H1 (cell line): ENCODE data around the gene OBI1. TPM values are rescaled to one million over a fixed set of nuclear protein-coding genes. Genes with fewer than 3 reads are reported as not detected.

Source experiments
- CTCF ChIA-PET: fragments of 300-600 bp; sonication (Branson Sonifier 250); formaldehyde crosslinking; loops from one replicate; lab custom pipeline; 2021; ENCODE audit not compliant: partially characterized antibody; lab: Charles Lee
- POLR2A ChIA-PET: fragments of 300-600 bp; sonication (Branson Sonifier 250); formaldehyde crosslinking; loops from one replicate; lab custom pipeline; 2021; ENCODE audit warnings: inconsistent platforms; ENCODE audit not compliant: partially characterized antibody; lab: Charles Lee
- DNase-seq, 2 experiments: peaks; one replicate each; pipeline versions ENCODE4 v3.0.0 to v3.0.0-alpha.2; 2010 to 2022; ENCODE audit warnings: low spot score in 2 of 2, low read depth in 1 of 2, mixed read lengths in 1 of 2
- FAIRE-seq: peaks from 2 replicates; lab custom pipeline; 2011; peaks lifted over from hg19 to GRCh38; lab: Jason Lieb, UNC
- H2AFZ ChIP-seq: 2 replicates; pipeline ENCODE4 v1.8.1; 2012; ENCODE audit warnings: low read length, inconsistent platforms
- H2AK5ac ChIP-seq: 2 replicates; pipeline ENCODE4 v1.6.1; 2013; ENCODE audit warnings: low read depth, low read length
- H2BK120ac ChIP-seq: replicated peaks from 2 replicates; pipeline ENCODE3; 2013; ENCODE audit warnings: low read depth, low read length, inconsistent platforms
- H2BK12ac ChIP-seq: 2 replicates; pipeline ENCODE4 v1.6.1; 2013; ENCODE audit warnings: low read depth, low read length
- H2BK15ac ChIP-seq: 2 replicates; pipeline ENCODE4 v1.6.1; 2013; ENCODE audit warnings: low read length
- H2BK20ac ChIP-seq: 2 replicates; pipeline ENCODE4 v1.6.1; 2013; ENCODE audit warnings: low read length
- H2BK5ac ChIP-seq: 2 replicates; pipeline ENCODE4 v1.6.1; 2013; ENCODE audit warnings: low read depth, low read length
- H3K14ac ChIP-seq: 2 replicates; pipeline ENCODE4 v1.6.1; 2013; ENCODE audit warnings: inconsistent platforms; ENCODE audit not compliant: insufficient read length
- H3K18ac ChIP-seq: 2 replicates; pipeline ENCODE4 v1.6.1; 2013; ENCODE audit warnings: low read length; ENCODE audit errors: extremely low read depth
- H3K23ac ChIP-seq: 2 replicates; pipeline ENCODE4 v1.6.1; 2013; ENCODE audit warnings: inconsistent platforms; ENCODE audit not compliant: insufficient read length
- H3K23me2 ChIP-seq: 2 replicates; pipeline ENCODE4 v1.6.1; 2013; ENCODE audit warnings: low read depth, low read length
- H3K27ac ChIP-seq: 2 replicates; pipeline ENCODE4 v1.6.1; 2011; ENCODE audit warnings: low read depth, low read length, inconsistent platforms
- H3K27me3 ChIP-seq, 4 experiments: replicated peaks in 1 of 4; 1 replicate in 1 of 4; 2 replicates in 3 of 4; pipeline versions ENCODE4 v1.6.1 to v1.8.1; 2011 to 2013; ENCODE audit warnings: low read length in 3 of 4, mild to moderate bottlenecking in 3 of 4, inconsistent platforms in 2 of 4, mixed read lengths in 2 of 4, moderate library complexity in 1 of 4; ENCODE audit not compliant: control insufficient read depth in 3 of 4, insufficient read depth in 3 of 4; ENCODE audit errors: extremely low read depth in 1 of 4
- H3K36me3 ChIP-seq, 4 experiments: 2 replicates each; pipeline versions ENCODE4 v1.6.1 to v1.8.1; 2011 to 2013; ENCODE audit warnings: mild to moderate bottlenecking in 4 of 4, low read length in 3 of 4, moderate library complexity in 2 of 4, control low read depth in 1 of 4, inconsistent platforms in 1 of 4; ENCODE audit not compliant: insufficient read depth in 4 of 4, control insufficient read depth in 2 of 4
- H3K4ac ChIP-seq: replicated peaks from 2 replicates; pipeline ENCODE3; 2013; ENCODE audit warnings: low read length, low read depth, mixed read lengths, inconsistent platforms; ENCODE audit not compliant: insufficient read length
- H3K4me1 ChIP-seq, 4 experiments: replicated peaks in 1 of 4; 1 replicate in 1 of 4; 2 replicates in 3 of 4; pipeline versions ENCODE4 v1.6.1 to v1.8.1; 2011 to 2013; ENCODE audit warnings: low read length in 3 of 4, inconsistent platforms in 2 of 4, mixed read lengths in 1 of 4; ENCODE audit not compliant: insufficient read depth in 4 of 4, control insufficient read depth in 3 of 4
- H3K4me2 ChIP-seq, 2 experiments: 2 replicates each; pipeline versions ENCODE4 v1.6.1 to v1.8.1; 2011 to 2013; ENCODE audit warnings: low read depth in 2 of 2, low read length in 2 of 2, control low read depth in 1 of 2, inconsistent platforms in 1 of 2, mild to moderate bottlenecking in 1 of 2; ENCODE audit not compliant: insufficient read depth in 1 of 2
- H3K4me3 ChIP-seq, 4 experiments: fragments of 200-600, 300-600 bp in 1 of 4; sonication (generic), shearing (Covaris generic), sonication (Bioruptor Twin) in 1 of 4; 2 replicates each; pipeline versions ENCODE4 v1.5.1 to v1.8.1; 2011 to 2016; ENCODE audit warnings: low read length in 4 of 4, low read depth in 3 of 4, control low read depth in 2 of 4, inconsistent platforms in 2 of 4, mild to moderate bottlenecking in 2 of 4, mixed read lengths in 1 of 4, moderate library complexity in 1 of 4; ENCODE audit not compliant: insufficient read depth in 2 of 4; ENCODE audit errors: extremely low read depth in 1 of 4
- H3K56ac ChIP-seq: replicated peaks from 2 replicates; pipeline ENCODE3; 2013; ENCODE audit warnings: low read depth, mild to moderate bottlenecking, mixed read lengths, low read length, inconsistent platforms; ENCODE audit not compliant: insufficient read length
- H3K79me1 ChIP-seq: 2 replicates; pipeline ENCODE4 v1.6.1; 2013; ENCODE audit warnings: low read depth, low read length, control low read depth
- H3K79me2 ChIP-seq, 2 experiments: 2 replicates each; pipeline versions ENCODE4 v1.6.1 to v1.8.1; 2012 to 2013; ENCODE audit warnings: low read length in 2 of 2, mild to moderate bottlenecking in 2 of 2, inconsistent platforms in 1 of 2; ENCODE audit not compliant: insufficient read depth in 2 of 2, control insufficient read depth in 1 of 2
- H3K9ac ChIP-seq, 4 experiments: replicated peaks in 1 of 4; 1 replicate in 1 of 4; 2 replicates in 3 of 4; pipeline versions ENCODE4 v1.6.1 to v1.8.1; 2011 to 2013; ENCODE audit warnings: low read depth in 3 of 4, low read length in 3 of 4, control low read depth in 2 of 4, mild to moderate bottlenecking in 2 of 4, moderate library complexity in 2 of 4, inconsistent platforms in 1 of 4; ENCODE audit errors: extremely low read depth in 1 of 4
- H3K9me3 ChIP-seq, 2 experiments: 2 replicates each; pipeline versions ENCODE4 v1.6.1 to v1.8.1; 2012 to 2013; ENCODE audit warnings: mild to moderate bottlenecking in 2 of 2, moderate library complexity in 2 of 2, control low read depth in 1 of 2, inconsistent platforms in 1 of 2, low read depth in 1 of 2, low read length in 1 of 2, mixed read lengths in 1 of 2; ENCODE audit not compliant: insufficient read depth in 2 of 2
- H4K20me1 ChIP-seq, 2 experiments: replicated peaks in 1 of 2; 2 replicates each; pipeline versions ENCODE3 to v1.8.1; 2011 to 2013; ENCODE audit warnings: inconsistent platforms in 2 of 2, low read length in 2 of 2, mild to moderate bottlenecking in 1 of 2; ENCODE audit not compliant: insufficient read depth in 2 of 2, control insufficient read depth in 1 of 2
- H4K5ac ChIP-seq: 2 replicates; pipeline ENCODE4 v1.6.1; 2013; ENCODE audit warnings: low read length, low read depth, mixed read lengths, inconsistent platforms; ENCODE audit not compliant: insufficient read length
- H4K8ac ChIP-seq: 2 replicates; pipeline ENCODE4 v1.8.0; 2013; ENCODE audit warnings: mild to moderate bottlenecking, moderate library complexity, low read length, inconsistent platforms; ENCODE audit not compliant: insufficient read depth; ENCODE audit errors: extremely low read depth
- H4K91ac ChIP-seq: replicated peaks from 2 replicates; pipeline ENCODE3; 2013; ENCODE audit warnings: low read length, mixed read lengths, inconsistent platforms; ENCODE audit not compliant: insufficient read length
- CHD1 ChIP-seq: IDR thresholded peaks from 2 replicates; pipeline ENCODE4 v1.6.1; 2012; ENCODE audit warnings: low read depth, low read length, improper control_type of control experiment
- CTCF ChIP-seq, 3 experiments: IDR thresholded peaks; 1 replicate in 2 of 3; 2 replicates in 1 of 3; pipeline versions ENCODE4 v1.5.1 to v1.6.1; 2011; ENCODE audit warnings: low read length in 3 of 3, mild to moderate bottlenecking in 3 of 3, inconsistent platforms in 2 of 3, low read depth in 1 of 3, moderate library complexity in 1 of 3; ENCODE audit not compliant: insufficient read depth in 1 of 3; ENCODE audit errors: control extremely low read depth in 1 of 3
- EGR1 ChIP-seq: IDR thresholded peaks from 2 replicates; pipeline ENCODE4 v1.6.1; 2011; ENCODE audit warnings: low read depth, low read length, borderline replicate concordance
- EP300 ChIP-seq, 2 experiments: IDR thresholded peaks; 1 replicate in 1 of 2; 2 replicates in 1 of 2; pipeline ENCODE4 v1.6.1; 2011 to 2012; ENCODE audit warnings: low read depth in 2 of 2, low read length in 2 of 2, mild to moderate bottlenecking in 2 of 2, borderline replicate concordance in 1 of 2, inconsistent platforms in 1 of 2, moderate library complexity in 1 of 2
- EZH2 ChIP-seq: fragments of 200-600 bp; sonication (generic); IDR thresholded peaks from 2 replicates; pipeline ENCODE4 v1.7.1; 2012; ENCODE audit warnings: low read depth, mild to moderate bottlenecking, moderate library complexity, low read length, inconsistent platforms; ENCODE audit not compliant: severe bottlenecking
- JUN ChIP-seq: IDR thresholded peaks from 2 replicates; pipeline ENCODE4 v1.6.1; 2011; ENCODE audit warnings: low read depth, mild to moderate bottlenecking, improper control_type of control experiment, low read length
- KDM5A ChIP-seq: fragments of 200-600 bp; IDR thresholded peaks from 2 replicates; pipeline ENCODE4 v1.7.1; 2012; ENCODE audit warnings: mild to moderate bottlenecking, low read length, inconsistent platforms, mixed read lengths
- NANOG ChIP-seq: IDR thresholded peaks from 2 replicates; pipeline ENCODE4 v1.6.1; 2011; ENCODE audit warnings: low read length, low read depth, mild to moderate bottlenecking, inconsistent platforms; ENCODE audit not compliant: insufficient read depth, poor library complexity, severe bottlenecking
- POLR2AphosphoS5 ChIP-seq: IDR thresholded peaks from 2 replicates; pipeline ENCODE4 v1.6.1; 2011; ENCODE audit warnings: low read depth, low read length
- POU5F1 ChIP-seq: IDR thresholded peaks from 2 replicates; pipeline ENCODE4 v1.6.1; 2011; ENCODE audit warnings: low read depth, mild to moderate bottlenecking, low read length, moderate library complexity
- SAP30 ChIP-seq: fragments of 300-600 bp; sonication (generic); IDR thresholded peaks from 2 replicates; pipeline ENCODE4 v1.7.1; 2012; ENCODE audit warnings: low read length, moderate library complexity, mild to moderate bottlenecking, inconsistent platforms; ENCODE audit not compliant: insufficient read depth, insufficient replicate concordance
- SP1 ChIP-seq: IDR thresholded peaks from 2 replicates; pipeline ENCODE4 v1.6.1; 2011; ENCODE audit warnings: low read depth, low read length
- YY1 ChIP-seq: IDR thresholded peaks from 2 replicates; pipeline ENCODE4 v1.6.1; 2011; ENCODE audit warnings: low read depth, mild to moderate bottlenecking, low read length
- polyA plus RNA-seq, 7 experiments: library from polyadenylated mRNA; depleted of rRNA in 3 of 7; stranded (reverse) in 5 of 7; unstranded in 2 of 7; fragments of >200 nt in 5 of 7; fragments of 200-250 nt in 2 of 7; gene quantifications; 1 replicate in 5 of 7; 2 replicates in 1 of 7; 4 replicates in 1 of 7; pipeline versions ENCODE4 v1.2.1 to v1.2.3, GENCODE V29; 2011 to 2013; ENCODE audit warnings: missing spikeins in 2 of 7, mixed read lengths in 2 of 7
- total RNA-seq: library from RNA; stranded (reverse); fragmentation: NEBNext Ultra II Directional; extraction: Animal tissue kit (Norgen Biotek cat#: 25700); gene quantifications from 2 replicates; pipeline ENCODE4 v1.2.1, GENCODE V29; 2021

The OBI1 gene
- total and polyA plus RNA-seq, 2 of the 8 experiments (the other 6 are each of a cell fraction or from before 2014, with no cell fraction given): 7.1 to 14.3 TPM

- no peak overlapping the region for H3K18ac ChIP-seq
- H3K79me1 ChIP-seq: no peaks in the 10 kb centered on the region
- FAIRE-seq (no peak), DNase-seq (no peak)
- H3K4me2 ChIP-seq: no peak overlapping the region
- no peaks in the 10 kb centered on the region for H3K4me1 ChIP-seq
- no peak overlapping the region for H4K91ac ChIP-seq
- no peak overlapping the region for H4K8ac ChIP-seq
- no peak overlapping the region for H3K56ac ChIP-seq
- H2AK5ac ChIP-seq: no peak overlapping the region
- no peak overlapping the region for H3K14ac ChIP-seq
- H2BK5ac ChIP-seq: no peak overlapping the region
- no peaks in the 10 kb centered on the region for H4K20me1 ChIP-seq
- H3K9ac ChIP-seq: no peak overlapping the region
- H2BK20ac ChIP-seq: no peak overlapping the region
- no peak overlapping the region for H2BK120ac ChIP-seq
- POLR2A ChIA-PET: interaction anchor here (1.2 kb wide), 1 partner anchor 32 kb away, joined by 3 read pairs; no protein-coding TSS in a partner anchor
- H3K23me2 ChIP-seq: no peaks in the 10 kb centered on the region
- no peaks in the 10 kb centered on the region for H3K27me3 ChIP-seq
- H3K9me3 ChIP-seq: no peaks in the 10 kb centered on the region
- H2AFZ ChIP-seq: no peak overlapping the region
- CTCF ChIA-PET: interaction anchor here (1.2 kb wide), 1 partner anchor 10 kb away, joined by 3 read pairs; no protein-coding TSS in a partner anchor
- no peak overlapping the region for H4K5ac ChIP-seq
- no peak overlapping the region for H2BK12ac ChIP-seq
- no peak overlapping the region for H3K4ac ChIP-seq
- no peak overlapping the region for H3K23ac ChIP-seq
- H2BK15ac ChIP-seq: no peak overlapping the region
- no peaks in the 10 kb centered on the region for H3K79me2 ChIP-seq
- H3K4me3 ChIP-seq: no peak overlapping the region
- peaks cover 3 to 78% (median 31%) of the 10 kb centered on the region in 4 experiments for H3K36me3 ChIP-seq
- H3K27ac ChIP-seq: no peak overlapping the region
- no peak for TF ChIP-seq NANOG
- TF ChIP-seq POLR2AphosphoS5: no peak
- TF ChIP-seq YY1: no peak
- TF ChIP-seq EGR1: no peak
- TF ChIP-seq POU5F1: no peak
- no peak for TF ChIP-seq EZH2
- no peak for TF ChIP-seq EP300 (IDR thresholded peaks at IDR 0.05; ENCODE audit: borderline replicate concordance in 1 of 2, low read depth in 2 of 2, low read length in 2 of 2)
- TF ChIP-seq KDM5A: no peak
- no peak for TF ChIP-seq JUN
- no peak for TF ChIP-seq SAP30
- no peak for TF ChIP-seq SP1
- no peak for TF ChIP-seq CTCF (IDR thresholded peaks at IDR 0.05; ENCODE audit: control extremely low read depth in 1 of 3, insufficient read depth in 1 of 3, low read depth in 1 of 3, low read length in 3 of 3)
- no peak for TF ChIP-seq CHD1
Observed at GRCh38 chr13:78636495-78636894, 22.5 kb downstream of the OBI1 start.
